Keratinocyte (primary cell): ENCODE data around the gene RTN4R.

Experiments used
- EZH2 ChIP-seq: IDR thresholded peaks from one replicate; pipeline ENCODE4 v1.6.1; 2012; ENCODE audit warnings: inconsistent platforms, mild to moderate bottlenecking, low read length, moderate library complexity
- TF ChIP-seq, protein P1 (sequence below), 3 experiments: IDR thresholded peaks in 1 of 3; conservative IDR thresholded peaks in 1 of 3; optimal IDR thresholded peaks in 1 of 3; 2 replicates in 2 of 3; 3 replicates in 1 of 3; pipeline versions ENCODE3 to v1.5.1; 2011; ENCODE audit warnings: low read length in 3 of 3, mild to moderate bottlenecking in 3 of 3, moderate library complexity in 2 of 3, control low read depth in 1 of 3, inconsistent platforms in 1 of 3; ENCODE audit not compliant: insufficient read depth in 2 of 3; ENCODE audit errors: extremely low read depth in 1 of 3

DNA sequence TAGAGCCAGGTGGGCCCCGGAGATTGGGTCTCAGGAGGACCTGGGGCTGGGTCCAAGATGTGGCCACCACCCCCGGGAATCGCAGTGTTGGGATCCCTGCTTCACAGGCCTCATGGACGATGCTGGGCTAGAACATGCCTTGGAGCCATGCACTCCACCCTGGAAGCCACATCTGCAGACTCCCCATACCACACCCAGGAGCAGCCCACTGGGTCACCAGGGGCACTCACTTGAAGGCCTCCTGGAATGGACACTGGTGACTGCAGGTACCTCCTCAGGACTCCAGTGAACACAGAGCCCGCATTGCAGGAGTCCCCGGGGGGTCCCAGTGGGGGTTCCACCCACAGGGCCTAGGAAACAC, 25.0 kb downstream of the RTN4R start:
- TF ChIP-seq, protein P1, sequence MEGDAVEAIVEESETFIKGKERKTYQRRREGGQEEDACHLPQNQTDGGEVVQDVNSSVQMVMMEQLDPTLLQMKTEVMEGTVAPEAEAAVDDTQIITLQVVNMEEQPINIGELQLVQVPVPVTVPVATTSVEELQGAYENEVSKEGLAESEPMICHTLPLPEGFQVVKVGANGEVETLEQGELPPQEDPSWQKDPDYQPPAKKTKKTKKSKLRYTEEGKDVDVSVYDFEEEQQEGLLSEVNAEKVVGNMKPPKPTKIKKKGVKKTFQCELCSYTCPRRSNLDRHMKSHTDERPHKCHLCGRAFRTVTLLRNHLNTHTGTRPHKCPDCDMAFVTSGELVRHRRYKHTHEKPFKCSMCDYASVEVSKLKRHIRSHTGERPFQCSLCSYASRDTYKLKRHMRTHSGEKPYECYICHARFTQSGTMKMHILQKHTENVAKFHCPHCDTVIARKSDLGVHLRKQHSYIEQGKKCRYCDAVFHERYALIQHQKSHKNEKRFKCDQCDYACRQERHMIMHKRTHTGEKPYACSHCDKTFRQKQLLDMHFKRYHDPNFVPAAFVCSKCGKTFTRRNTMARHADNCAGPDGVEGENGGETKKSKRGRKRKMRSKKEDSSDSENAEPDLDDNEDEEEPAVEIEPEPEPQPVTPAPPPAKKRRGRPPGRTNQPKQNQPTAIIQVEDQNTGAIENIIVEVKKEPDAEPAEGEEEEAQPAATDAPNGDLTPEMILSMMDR (optimal IDR thresholded peaks at IDR 0.05 in 1 of 3, IDR thresholded peaks at IDR 0.05 in 1 of 3, conservative IDR thresholded peaks at IDR 0.05 in 1 of 3; ENCODE audit: extremely low read depth in 1 of 3, insufficient read depth in 2 of 3, low read length in 3 of 3) = no peak
- TF ChIP-seq EZH2 = no peak
